HCT116 (cell line): ENCODE measurements around the gene CAMKK2. TPM values are rescaled to one million over a fixed set of nuclear protein-coding genes. Genes with fewer than 3 reads are reported as not detected.

Experiments
- ATAC-seq: fragments of 200-7000 bp; cut with Tn5 transposase; 2 replicates; pipeline ENCODE4 v1.9.1; 2020; ENCODE audit warnings: mild to moderate bottlenecking, moderate library complexity
- BruUV-seq: library from RNA; stranded (reverse); fragments of 400-500 nt; replicated peaks from 2 replicates; lab custom pipeline; 2021; lab: Mats Ljungman, UMichigan
- CTCF ChIA-PET: fragments of 300-600 bp; sonication (Branson Sonifier 250); formaldehyde crosslinking; loops from one replicate; lab custom pipeline; 2021; ENCODE audit warnings: antibody characterized with exemption; lab: Charles Lee
- POLR2A ChIA-PET: fragments of 300-600, 350-600 bp; sonication (Branson Sonifier 250); formaldehyde crosslinking; loops from one replicate; lab custom pipeline; 2021; ENCODE audit warnings: antibody characterized with exemption; lab: Charles Lee
- RAD21 ChIA-PET, 2 experiments: fragments of 300-600 bp; sonication (Branson Sonifier 250); formaldehyde crosslinking; loops; one replicate each; lab custom pipeline; 2023; ENCODE audit warnings: low total read pairs in 2 of 2; ENCODE audit not compliant: uncharacterized antibody in 2 of 2, unreplicated experiment in 2 of 2, low non-redundant PET in 1 of 2; lab: Charles Lee
- DNase-seq: peaks from one replicate; pipeline ENCODE4 v3.0.0-alpha.2; 2010; ENCODE audit warnings: low read depth, low spot score
- H2AFZ ChIP-seq: fragments of 200-600 bp; shearing (Covaris generic), sonication (generic); 2 replicates; pipeline ENCODE4 v1.6.1; 2017; ENCODE audit warnings: low read depth, mixed run types, mixed read lengths, antibody characterized with exemption, low read length; ENCODE audit not compliant: poor library complexity, severe bottlenecking
- H3K27ac ChIP-seq: 2 replicates; pipeline ENCODE4 v1.5.1; 2012; ENCODE audit warnings: low read depth, low read length
- H3K27me3 ChIP-seq: fragments of 200-600 bp; sonication (generic); 2 replicates; pipeline ENCODE4 v1.6.1; 2016; ENCODE audit warnings: mixed run types, low read length, mixed read lengths; ENCODE audit not compliant: insufficient read depth
- H3K36me3 ChIP-seq, 2 experiments: fragments of 200-500 bp in 1 of 2; fragments of 200-600 bp in 1 of 2; sonication (Bioruptor generic) in 1 of 2; sonication (generic) in 1 of 2; 2 replicates each; pipeline versions ENCODE4 v1.5.1 to v1.6.1; 2014 to 2016; ENCODE audit warnings: low read length in 2 of 2, inconsistent platforms in 1 of 2, mixed read lengths in 1 of 2, mixed run types in 1 of 2; ENCODE audit not compliant: insufficient read depth in 2 of 2, control insufficient read depth in 1 of 2
- H3K4me1 ChIP-seq, 2 experiments: fragments of 200-600 bp in 1 of 2; sonication (generic) in 1 of 2; 2 replicates each; pipeline versions ENCODE4 v1.5.1 to v1.6.1; 2012 to 2017; ENCODE audit warnings: low read length in 2 of 2, inconsistent platforms in 1 of 2, mild to moderate bottlenecking in 1 of 2, mixed read lengths in 1 of 2, mixed run types in 1 of 2, moderate library complexity in 1 of 2; ENCODE audit not compliant: insufficient read depth in 2 of 2, control insufficient read depth in 1 of 2
- H3K4me2 ChIP-seq: fragments of 200-600 bp; sonication (generic); 2 replicates; pipeline ENCODE4 v1.6.1; 2017; ENCODE audit warnings: mixed run types, low read length, mixed read lengths
- H3K4me3 ChIP-seq, 2 experiments: fragments of 200-600 bp in 1 of 2; sonication (generic) in 1 of 2; replicated peaks in 1 of 2; 2 replicates each; pipeline ENCODE4 v1.5.1; 2011 to 2016; ENCODE audit warnings: low read length in 2 of 2, control low read depth in 1 of 2, low read depth in 1 of 2, mild to moderate bottlenecking in 1 of 2, mixed read lengths in 1 of 2, mixed run types in 1 of 2
- H3K79me2 ChIP-seq: fragments of 200-600 bp; sonication (generic); 2 replicates; pipeline ENCODE4 v1.6.1; 2017; ENCODE audit warnings: mild to moderate bottlenecking, mixed run types, low read length, moderate library complexity, mixed read lengths; ENCODE audit not compliant: insufficient read depth
- H3K9ac ChIP-seq: fragments of 200-600 bp; sonication (generic); 2 replicates; pipeline ENCODE4 v1.6.1; 2016; ENCODE audit warnings: low read length, mixed read lengths
- H3K9me2 ChIP-seq: fragments of 200-600 bp; sonication (generic), shearing (Covaris generic); 2 replicates; pipeline ENCODE4 v1.6.1; 2017; ENCODE audit warnings: mixed run types, mild to moderate bottlenecking, moderate library complexity; ENCODE audit not compliant: insufficient read depth
- H3K9me3 ChIP-seq, 2 experiments: fragments of 200-500 bp in 1 of 2; fragments of 200-600 bp in 1 of 2; sonication (Bioruptor generic) in 1 of 2; sonication (generic) in 1 of 2; 2 replicates each; pipeline ENCODE4 v1.6.1; 2014 to 2017; ENCODE audit warnings: low read length in 2 of 2, mixed read lengths in 2 of 2, inconsistent platforms in 1 of 2, low read depth in 1 of 2, mild to moderate bottlenecking in 1 of 2, mixed run types in 1 of 2, moderate library complexity in 1 of 2; ENCODE audit not compliant: control insufficient read depth in 1 of 2, insufficient read depth in 1 of 2
- H4K20me1 ChIP-seq: fragments of 200-600 bp; sonication (generic), shearing (Covaris generic); 2 replicates; pipeline ENCODE4 v1.6.1; 2017; ENCODE audit warnings: mixed run types, mild to moderate bottlenecking, moderate library complexity; ENCODE audit not compliant: insufficient read depth
- ATF3 ChIP-seq: IDR thresholded peaks from 2 replicates; pipeline ENCODE4 v1.6.1; 2012
- CEBPB ChIP-seq: IDR thresholded peaks from 2 replicates; pipeline ENCODE4 v1.6.1; 2012; ENCODE audit warnings: low read depth
- CTCF ChIP-seq, 3 experiments: fragments of 200-600 bp in 1 of 3; sonication (generic) in 1 of 3; IDR thresholded peaks in 2 of 3; conservative IDR thresholded peaks in 1 of 3; 2 replicates each; pipeline ENCODE4 v1.5.1; 2012 to 2017; ENCODE audit warnings: low read depth in 2 of 3, low read length in 2 of 3, antibody characterized with exemption in 1 of 3, borderline replicate concordance in 1 of 3, control low read depth in 1 of 3, mild to moderate bottlenecking in 1 of 3, mixed read lengths in 1 of 3, mixed run types in 1 of 3, moderate library complexity in 1 of 3; ENCODE audit not compliant: insufficient read depth in 1 of 3
- ELF1 ChIP-seq: IDR thresholded peaks from 2 replicates; pipeline ENCODE4 v1.6.1; 2012; ENCODE audit warnings: low read depth, borderline replicate concordance
- EZH2 ChIP-seq: fragments of 200-600 bp; sonication (generic); IDR thresholded peaks from 2 replicates; pipeline ENCODE4 v1.6.1; 2017; ENCODE audit warnings: antibody characterized with exemption, mixed run types
- MAX ChIP-seq: IDR thresholded peaks from 2 replicates; pipeline ENCODE4 v1.6.1; 2012
- POLR2AphosphoS5 ChIP-seq: IDR thresholded peaks from 2 replicates; pipeline ENCODE4 v1.6.1; 2011; ENCODE audit warnings: mild to moderate bottlenecking, low read depth, low read length, moderate library complexity
- RAD21 ChIP-seq: IDR thresholded peaks from 2 replicates; pipeline ENCODE4 v1.6.1; 2012; ENCODE audit warnings: low read depth, mild to moderate bottlenecking
- REST ChIP-seq: IDR thresholded peaks from 2 replicates; pipeline ENCODE4 v1.6.1; 2012; ENCODE audit warnings: low read depth
- SIN3A ChIP-seq: IDR thresholded peaks from 2 replicates; pipeline ENCODE4 v1.6.1; 2012; ENCODE audit warnings: low read depth
- SP1 ChIP-seq: IDR thresholded peaks from 2 replicates; pipeline ENCODE4 v1.6.1; 2012; ENCODE audit warnings: low read depth
- SRF ChIP-seq: IDR thresholded peaks from 2 replicates; pipeline ENCODE4 v1.6.1; 2012; ENCODE audit warnings: low read depth
- YY1 ChIP-seq: IDR thresholded peaks from 2 replicates; pipeline ENCODE4 v1.6.1; 2011; ENCODE audit warnings: low read length, low read depth, moderate library complexity, mild to moderate bottlenecking; ENCODE audit not compliant: insufficient replicate concordance; ENCODE audit errors: extremely low read depth
- ZFX ChIP-seq: fragments of 450-650 bp; IDR thresholded peaks from 2 replicates; pipeline ENCODE4 v1.6.1; 2017
- intact Hi-C: fragments of 100-400 bp; cut with micrococcal nuclease; formaldehyde crosslinking; loops from 2 replicates; pipeline ENCODE4 v1.10.0; 2022
- total RNA-seq: library from RNA; stranded (reverse); gene quantifications from one replicate; pipeline ENCODE4 v1.2.1, GENCODE V29; 2021; ENCODE audit not compliant: unreplicated experiment

The CAMKK2 gene
- total RNA-seq, 1 experiment from 2014 or later, result 33.8 TPM

GRCh38 chr12:121285856-121286255, 10.7 kb downstream of the CAMKK2 start:
- H3K36me3 ChIP-seq, result no peaks in the 10 kb centered on the region
- H3K9ac ChIP-seq, result no peak overlapping the region
- ChIA-PET RAD21 (no interaction called here), CTCF (no interaction called here), POLR2A (interaction anchor here (0.9 kb wide), 1 partner anchor 12 kb away, joined by 3 read pairs; no protein-coding TSS in a partner anchor)
- H3K79me2 ChIP-seq, result peaks cover 43% of the 10 kb centered on the region
- DNase-seq (no peak), ATAC-seq (no peak)
- H3K9me3 ChIP-seq, result no peaks in the 10 kb centered on the region
- H2AFZ ChIP-seq, result no peak overlapping the region
- no peak overlapping the region for H3K27ac ChIP-seq
- no peaks in the 10 kb centered on the region for H3K27me3 ChIP-seq
- H4K20me1 ChIP-seq, result no peaks in the 10 kb centered on the region
- intact Hi-C loops, result no loop called here
- H3K4me2 ChIP-seq, result no peak overlapping the region
- no peaks in the 10 kb centered on the region for H3K9me2 ChIP-seq
- no TSS peak for BruUV-seq
- no peak overlapping the region for H3K4me3 ChIP-seq
- TF ChIP-seq RAD21, result no peak
- TF ChIP-seq, all 23 proteins: peak for 0
- no peaks in the 10 kb centered on the region; a peak in 1 of 4 replicates for H3K4me1 ChIP-seq

GRCh38 chr12:121284551-121285390, 11.7 kb downstream of the CAMKK2 start:
- Histone ChIP-seq H3K4me2 (no peak overlapping the region), H3K9me3 (no peaks in the 10 kb centered on the region), H3K9me2 (no peaks in the 10 kb centered on the region), H3K4me3 (no peak overlapping the region), H3K9ac (no peak overlapping the region), H3K27ac (no peak overlapping the region), H3K79me2 (peaks cover 34% of the 10 kb centered on the region; the same call in 1 of the 2 replicates), H3K4me1 (no peaks in the 10 kb centered on the region; a peak in 1 of 4 replicates), H3K27me3 (no peaks in the 10 kb centered on the region), H4K20me1 (no peaks in the 10 kb centered on the region), H2AFZ (no peak overlapping the region), H3K36me3 (no peaks in the 10 kb centered on the region)
- ATAC-seq, result no peak
- no peak for DNase-seq
- CTCF ChIA-PET, result no interaction called here
- intact Hi-C loops, result no loop called here
- BruUV-seq, result no TSS peak
- RAD21 ChIA-PET, result no interaction called here
- POLR2A ChIA-PET, result no interaction called here
- TF ChIP-seq CTCF (IDR thresholded peaks at IDR 0.05 in 2 of 3, conservative IDR thresholded peaks at IDR 0.05 in 1 of 3; ENCODE audit: borderline replicate concordance in 1 of 3, insufficient read depth in 1 of 3, low read depth in 2 of 3, low read length in 2 of 3) (no peak), ATF3 (no peak), REST (no peak), POLR2AphosphoS5 (no peak), SP1 (no peak), SRF (no peak), MAX (no peak), CEBPB (no peak), ZFX (no peak), ELF1 (no peak), EZH2 (no peak), YY1 (no peak), SIN3A (no peak)
